Measurements from ENCODE around the gene PRR33.
"Not testable (repeated sequence)": the region's sequence is repeated elsewhere in the genome, so short reads cannot be mapped to it uniquely, and the experiment has no call there.

Gene PRR33

DNA sequence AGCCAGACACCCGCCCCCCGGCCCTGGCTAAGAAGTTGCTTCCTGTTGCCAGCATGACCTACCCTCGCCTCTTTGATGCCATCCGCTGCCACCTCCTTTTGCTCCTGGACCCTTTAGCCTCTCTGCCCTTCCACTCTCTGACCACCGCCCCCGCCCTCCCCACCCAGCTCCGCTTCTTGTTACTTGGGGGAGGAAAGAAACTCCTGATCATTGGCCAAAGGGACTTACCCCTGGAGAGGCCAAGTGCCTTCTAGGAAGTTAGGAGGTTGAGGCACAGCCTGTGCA lies at the start of gene PRR33:
PRR33 (minus strand) TSS at position 65 of the 285 bp plus-strand sequence. CDS start 1,311 bp downstream, outside the sequence.
- in situ Hi-C loops (cut with MboI; ENCODE audit: low sequenced_read_pairs) = no loop called here

DNA sequence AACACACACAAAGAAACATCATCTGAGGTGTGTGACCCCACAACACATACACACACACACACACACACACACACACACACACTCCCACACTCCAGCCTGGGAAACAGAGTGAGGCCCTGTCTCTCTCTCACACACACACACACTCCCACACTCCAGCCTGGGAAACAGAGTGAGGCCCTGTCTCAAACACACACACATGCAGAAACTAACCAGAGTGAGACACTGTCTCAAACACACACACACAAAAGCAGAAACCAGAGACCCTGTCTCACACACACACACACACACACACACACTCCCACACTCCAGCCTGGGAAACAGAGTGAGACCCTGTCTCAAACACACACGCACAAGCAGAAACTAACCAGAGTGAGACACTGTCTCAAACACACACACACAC lies 48.1 kb upstream of the PRR33 start:
- in situ Hi-C loops (cut with MboI; ENCODE audit: low sequenced_read_pairs) = not testable (repeated sequence)

GRCh38 chr11:1939006-1939625 lies 47.4 kb upstream of the PRR33 start:
- in situ Hi-C loops (cut with MboI; ENCODE audit: low sequenced_read_pairs) = no loop called here

DNA sequence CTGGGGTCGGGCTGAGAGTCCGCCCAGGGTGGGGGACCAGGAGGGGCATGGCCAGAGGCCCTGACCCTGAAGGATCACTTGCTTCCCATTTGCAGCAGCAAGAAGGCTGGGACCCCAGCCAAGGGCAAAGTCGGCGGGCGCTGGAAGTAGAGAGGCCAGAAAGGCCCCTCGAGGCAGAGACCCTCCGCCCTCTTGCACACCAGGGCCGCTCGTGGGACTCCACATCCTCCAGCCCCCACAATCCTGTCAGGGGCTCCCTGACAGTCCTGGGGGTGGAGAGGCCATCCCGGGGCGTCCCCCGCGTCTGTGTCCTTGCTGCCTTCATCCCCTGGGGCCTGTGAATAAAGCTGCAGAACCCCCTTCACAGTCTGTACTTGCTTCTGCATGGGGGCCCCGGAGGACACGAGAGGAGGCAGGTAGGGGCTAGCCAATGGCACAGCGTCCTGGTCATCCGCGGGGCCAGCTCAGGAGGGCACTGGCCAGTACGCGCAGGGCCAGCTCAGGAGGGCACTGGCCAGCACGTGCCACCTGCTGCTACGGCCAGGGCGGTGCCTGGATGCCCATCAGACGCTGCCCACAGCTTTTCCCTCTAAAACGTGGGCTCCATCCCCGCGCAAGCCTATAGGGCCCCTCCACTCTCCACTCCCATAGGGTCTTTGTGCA lies 46.8 kb upstream of the PRR33 start:
- in situ Hi-C loops (cut with MboI; ENCODE audit: low sequenced_read_pairs) = no loop called here

GRCh38 chr11:1937616-1938342 lies 46.1 kb upstream of the PRR33 start:
- in situ Hi-C loops (cut with MboI; ENCODE audit: low sequenced_read_pairs) = no loop called here

DNA sequence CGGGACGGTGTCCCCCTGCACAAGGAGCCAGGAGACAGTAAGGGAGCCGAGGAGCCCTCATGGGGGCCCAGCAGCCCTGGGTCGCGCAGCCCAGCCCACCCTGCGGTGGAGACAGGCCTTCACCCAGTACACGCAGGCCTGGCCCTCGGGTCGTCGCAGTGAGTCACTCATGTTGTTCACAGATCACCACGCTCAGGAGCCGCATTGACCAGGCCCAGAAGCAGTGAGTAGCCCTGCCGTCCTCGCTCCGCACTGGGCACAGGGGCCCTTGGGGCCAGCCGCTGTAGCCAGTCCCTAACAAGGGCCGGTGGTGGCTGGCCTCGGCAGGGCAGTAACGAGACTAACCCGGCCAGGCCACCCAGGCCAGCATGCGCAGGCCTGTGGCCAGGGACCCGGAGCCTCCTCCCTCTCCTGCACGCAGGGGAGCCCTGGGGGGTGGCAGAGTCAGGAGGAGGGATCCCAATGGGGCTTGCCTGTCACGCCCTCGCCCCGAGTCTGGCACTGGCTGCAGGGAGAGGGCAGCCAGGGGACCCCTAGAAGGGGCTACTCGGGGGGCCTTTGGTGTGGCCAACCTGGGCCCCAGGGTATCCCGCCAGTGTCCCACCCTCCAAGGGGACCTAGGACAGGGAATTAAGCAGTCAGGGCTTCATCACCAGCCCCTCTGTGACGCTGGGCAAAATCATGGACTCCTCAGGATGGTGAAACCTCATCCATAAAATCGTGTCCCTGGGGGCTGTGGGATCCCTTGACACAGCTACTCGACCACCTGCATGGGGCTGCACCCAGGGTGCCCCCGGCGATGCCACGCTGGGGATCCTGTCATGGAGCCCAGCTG lies 45.3 kb upstream of the PRR33 start:
- in situ Hi-C loops (cut with MboI; ENCODE audit: low sequenced_read_pairs) = no loop called here

DNA sequence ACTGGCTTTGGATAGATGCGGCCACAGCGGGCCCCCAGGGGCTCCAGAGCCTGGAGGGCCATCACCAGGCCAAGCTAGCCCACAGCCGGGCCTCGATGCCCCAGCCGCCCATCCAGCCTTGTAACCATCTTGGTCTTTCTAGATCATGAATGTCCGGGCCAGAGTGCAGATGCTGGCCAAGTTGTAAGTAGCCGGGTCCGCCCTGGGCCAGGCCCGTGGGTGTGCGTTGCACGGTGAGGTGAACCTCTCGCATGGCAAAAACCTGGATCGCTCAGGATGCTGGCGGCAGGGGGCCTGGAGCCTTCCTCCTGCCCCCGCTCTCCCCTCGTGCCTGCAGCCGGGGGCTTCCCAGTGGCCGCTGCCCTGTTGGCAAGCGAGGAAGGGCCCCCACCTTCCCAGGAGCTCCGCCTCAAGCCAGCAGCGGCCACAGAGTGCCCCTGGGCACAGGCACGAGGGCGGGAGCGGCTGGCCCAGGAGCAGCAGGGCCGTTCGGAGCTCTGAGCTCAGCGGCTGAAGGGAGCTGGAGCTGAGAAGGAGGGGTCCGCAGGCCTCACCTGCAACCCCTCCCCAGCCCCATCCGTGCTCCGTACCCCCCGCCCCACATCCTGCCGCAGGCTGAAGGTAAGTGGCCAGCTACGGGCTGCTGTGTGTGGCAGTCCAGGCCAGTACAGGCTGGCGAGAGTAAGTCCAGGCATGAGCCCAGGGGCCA lies 44.5 kb upstream of the PRR33 start:
- in situ Hi-C loops (cut with MboI; ENCODE audit: low sequenced_read_pairs) = no loop called here

GRCh38 chr11:1935156-1936071 lies 43.7 kb upstream of the PRR33 start:
- in situ Hi-C loops (cut with MboI; ENCODE audit: low sequenced_read_pairs) = no loop called here

DNA sequence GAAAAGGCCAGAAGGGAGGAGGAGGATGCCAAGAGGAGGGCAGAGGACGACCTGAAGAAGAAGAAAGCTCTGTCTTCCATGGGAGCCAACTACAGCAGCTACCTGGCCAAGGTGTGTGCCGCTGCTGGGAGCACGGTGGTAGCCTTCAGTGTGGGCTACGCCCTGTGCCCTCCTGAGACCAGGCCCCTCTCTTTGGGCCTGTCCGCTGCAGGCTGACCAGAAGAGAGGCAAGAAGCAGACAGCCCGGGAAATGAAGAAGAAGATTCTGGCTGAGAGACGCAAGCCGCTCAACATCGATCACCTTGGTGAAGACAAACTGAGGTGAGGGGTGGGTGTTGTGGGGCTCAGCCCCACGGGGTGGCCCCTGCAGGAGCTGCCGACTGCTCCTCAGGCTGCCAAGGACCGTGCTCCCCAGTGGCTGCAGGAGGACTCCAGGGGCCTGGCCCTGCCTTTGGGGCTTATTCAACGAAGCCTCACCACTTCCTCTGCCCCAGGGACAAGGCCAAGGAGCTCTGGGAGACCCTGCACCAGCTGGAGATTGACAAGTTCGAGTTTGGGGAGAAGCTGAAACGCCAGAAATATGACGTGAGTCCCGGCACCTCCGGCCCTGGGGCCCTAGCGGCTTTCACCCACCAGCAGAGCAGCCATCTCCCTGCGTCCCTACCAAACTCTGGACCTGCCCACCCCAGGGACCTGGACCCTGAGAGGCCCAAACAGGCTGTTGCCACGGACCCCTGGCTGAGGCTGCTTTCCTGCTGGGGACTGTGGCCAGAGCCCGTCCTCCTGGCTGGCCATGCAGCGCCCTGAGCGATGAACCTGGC lies 42.9 kb upstream of the PRR33 start:
- in situ Hi-C loops (cut with MboI; ENCODE audit: low sequenced_read_pairs) = no loop called here

DNA sequence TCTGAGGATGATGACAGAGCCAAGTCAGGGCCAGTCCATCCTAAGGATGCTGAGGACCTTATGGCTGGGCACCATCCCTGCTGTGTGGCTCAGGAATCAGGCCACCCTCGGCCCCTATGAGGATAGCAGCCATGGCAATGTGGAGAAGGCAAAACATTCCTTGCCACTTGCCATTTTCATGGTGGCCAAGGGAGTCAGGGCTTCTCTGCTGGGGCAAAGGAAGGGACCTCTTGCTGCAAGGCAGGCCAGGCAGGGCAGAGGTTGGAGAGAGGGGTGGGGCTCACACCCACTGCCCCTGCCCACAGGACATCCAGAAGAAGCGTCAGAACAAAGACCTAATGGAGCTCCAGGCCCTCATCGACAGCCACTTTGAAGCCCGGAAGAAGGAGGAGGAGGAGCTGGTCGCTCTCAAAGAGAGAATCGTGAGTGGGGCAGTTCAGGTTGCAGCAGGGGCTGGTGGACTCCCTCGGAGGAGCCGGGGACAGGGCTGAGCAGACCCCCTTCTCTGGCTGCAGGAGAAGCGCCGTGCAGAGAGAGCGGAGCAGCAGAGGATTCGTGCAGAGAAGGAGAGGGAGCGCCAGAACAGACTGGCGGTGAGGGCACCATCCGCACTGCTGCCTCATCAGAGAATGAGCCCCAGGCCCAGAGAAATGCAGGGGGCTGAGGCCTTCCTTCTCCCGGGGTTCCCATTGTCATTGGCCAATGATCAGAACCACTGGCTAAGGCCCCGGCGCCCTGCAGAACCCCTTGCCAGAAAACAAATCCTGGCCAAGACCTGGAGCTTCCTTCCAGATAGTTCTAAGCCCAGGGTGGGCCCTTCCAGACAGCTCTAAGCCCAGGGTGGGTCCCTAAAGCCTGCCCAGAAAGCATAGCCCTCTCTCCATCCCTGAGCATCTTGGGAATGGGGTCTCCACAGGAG lies 42.0 kb upstream of the PRR33 start:
- in situ Hi-C loops (cut with MboI; ENCODE audit: low sequenced_read_pairs) = no loop called here

DNA sequence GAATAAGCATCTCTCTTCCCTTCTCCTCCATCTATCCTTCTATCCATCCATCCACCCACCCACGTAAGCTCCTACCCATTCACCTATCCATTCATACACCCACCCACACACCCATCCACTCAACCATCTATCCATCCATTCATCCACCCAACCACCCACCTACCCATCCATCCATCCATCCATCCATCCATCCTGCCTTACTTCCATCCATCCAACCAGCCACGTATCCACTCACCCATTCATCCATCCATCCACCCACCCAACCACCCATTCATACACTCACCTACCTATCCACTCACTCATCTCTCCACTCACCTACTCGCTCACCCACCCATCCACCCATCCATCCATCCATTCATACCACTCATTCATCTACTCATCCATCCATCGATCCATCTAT lies 41.0 kb upstream of the PRR33 start:
- in situ Hi-C loops (cut with MboI; ENCODE audit: low sequenced_read_pairs) = no loop called here

GRCh38 chr11:1932105-1932480 lies 40.4 kb upstream of the PRR33 start:
- in situ Hi-C loops (cut with MboI; ENCODE audit: low sequenced_read_pairs) = no loop called here

DNA sequence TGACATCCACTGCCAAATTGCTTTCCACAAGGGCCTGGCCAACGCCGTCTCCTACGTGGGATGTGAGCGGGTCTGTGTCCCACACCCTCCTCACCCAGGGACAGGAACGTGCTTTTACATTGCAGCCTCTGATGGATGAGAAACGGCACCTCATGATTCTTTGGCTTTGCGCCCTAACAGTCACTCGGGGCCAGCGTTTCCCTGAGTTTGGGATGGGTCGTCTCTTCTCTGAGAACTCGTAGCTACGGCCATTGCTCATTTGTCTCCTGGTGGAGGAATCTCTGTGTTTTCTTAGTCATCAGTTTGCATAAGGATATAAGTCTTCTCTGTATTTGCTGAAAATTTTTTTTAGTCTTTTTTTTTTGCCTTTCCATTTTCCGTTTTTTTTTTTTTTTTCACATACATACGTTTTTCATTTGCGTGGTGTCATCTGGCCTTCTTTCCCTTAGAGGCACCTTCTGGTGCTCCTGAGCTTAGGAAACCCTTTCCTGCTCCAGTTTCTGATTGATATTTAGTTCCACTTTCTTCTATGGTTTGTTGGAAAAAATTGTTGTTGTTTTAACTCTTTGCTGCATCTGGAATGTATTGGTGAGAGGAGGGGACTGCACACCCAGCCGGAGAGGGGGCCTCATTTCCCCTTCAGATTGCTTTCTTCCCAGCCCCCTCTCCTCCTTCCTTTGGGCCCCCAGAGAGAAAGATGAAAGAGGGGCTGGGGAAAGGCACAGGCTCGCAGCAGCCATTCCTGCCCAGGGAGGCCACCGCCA lies 39.8 kb upstream of the PRR33 start:
- in situ Hi-C loops (cut with MboI; ENCODE audit: low sequenced_read_pairs) = no loop called here

- in situ Hi-C loops (cut with MboI; ENCODE audit: low sequenced_read_pairs) = no loop called here
Observed at GRCh38 chr11:1930462-1930830, 38.8 kb upstream of the PRR33 start.

DNA sequence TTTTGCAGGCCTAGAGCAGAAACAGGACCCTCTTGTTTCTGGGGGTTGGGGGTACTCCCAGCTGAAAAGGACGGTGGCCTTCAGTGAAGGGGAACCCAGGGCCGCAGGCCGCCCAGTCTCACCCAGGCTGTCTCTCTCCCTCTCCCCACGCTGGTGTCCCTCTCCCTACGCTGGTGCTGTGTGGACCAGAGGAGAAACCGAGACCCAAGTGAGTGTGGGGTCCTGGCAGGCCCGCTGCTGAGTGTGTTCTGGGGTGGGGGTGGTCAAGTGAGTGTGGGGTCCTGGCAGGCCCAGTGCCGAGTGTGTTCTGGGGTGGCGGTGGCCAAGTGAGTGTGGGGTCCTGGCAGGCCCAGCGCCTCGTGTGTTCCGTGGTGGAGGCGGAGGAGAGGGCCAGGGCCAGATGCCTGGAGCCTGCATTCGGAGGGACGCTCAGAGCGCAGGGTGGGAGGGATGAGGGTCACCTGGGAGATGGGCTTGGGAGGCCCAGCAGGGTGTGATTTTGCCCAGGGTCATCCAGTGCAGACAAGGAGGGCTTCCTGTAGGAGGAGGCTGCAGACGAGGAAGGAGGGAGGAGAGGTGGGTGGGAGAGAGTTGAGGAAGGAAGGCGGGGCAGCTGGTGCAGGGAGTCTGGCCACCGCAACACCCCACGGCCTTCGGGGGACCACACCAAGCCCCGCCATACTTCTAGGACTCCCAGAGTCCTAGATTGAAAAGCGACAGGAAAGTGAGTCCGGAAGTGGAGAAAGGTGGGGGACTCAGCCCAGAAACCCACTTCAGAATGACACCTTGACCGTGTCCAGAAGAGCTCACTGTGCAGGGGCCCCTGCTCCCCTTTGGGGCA lies 38.1 kb upstream of the PRR33 start:
- in situ Hi-C loops (cut with MboI; ENCODE audit: low sequenced_read_pairs) = no loop called here

DNA sequence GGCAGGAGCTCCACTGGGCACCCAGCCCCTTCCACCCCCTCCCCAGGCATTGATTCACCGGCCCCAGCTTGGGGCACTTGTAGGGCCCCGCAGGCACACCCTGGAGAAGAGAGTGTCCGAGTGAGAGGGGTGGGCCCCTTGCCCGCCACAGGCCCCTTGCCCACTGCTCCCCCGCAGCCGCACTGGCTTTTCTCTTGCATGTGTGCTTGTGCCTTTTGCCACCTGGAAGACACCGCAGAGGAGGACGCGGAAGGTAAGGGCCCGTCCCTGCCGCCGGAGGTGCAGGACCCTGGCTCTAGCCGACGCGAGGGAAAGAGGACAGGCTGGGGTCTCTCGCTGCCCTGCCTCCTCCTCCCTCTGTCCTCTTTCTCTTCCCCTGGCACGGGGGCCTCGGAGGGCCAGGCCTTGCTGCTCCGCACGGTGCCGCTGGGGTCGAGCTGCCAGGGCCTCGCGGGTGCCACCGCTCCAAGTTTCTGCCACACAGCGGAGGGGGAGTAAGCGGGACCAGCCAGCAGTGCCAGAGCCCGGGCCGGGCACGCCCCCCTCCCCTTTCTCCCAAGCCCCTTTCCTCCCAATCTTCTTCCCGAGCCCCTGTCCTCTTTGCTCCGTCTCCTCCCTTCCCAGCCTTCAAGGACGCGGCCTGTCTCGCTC lies 37.3 kb upstream of the PRR33 start:
- in situ Hi-C loops (cut with MboI; ENCODE audit: low sequenced_read_pairs) = no loop called here
